Measurements from ENCODE around the gene MYO1E.
A peak's percentile ranks its signal among the peaks of the same experiment; 100 is the strongest.

The MYO1E gene

GRCh38 chr15:59322056-59322759, 50.5 kb downstream of the MYO1E start:
- H3K4me3 ChIP-seq (ENCODE audit: low read length): no peak overlapping the region
- DNase-seq (ENCODE audit: low read depth): no peak
- TF ChIP-seq CTCF (IDR thresholded peaks at IDR 0.05; ENCODE audit: insufficient read depth, low read depth, low read length, missing control alignments): no peak

- no peak for TF ChIP-seq CTCF (IDR thresholded peaks at IDR 0.05; ENCODE audit: insufficient read depth, low read depth, low read length, missing control alignments)
- DNase-seq (ENCODE audit: low read depth): no peak
- H3K4me3 ChIP-seq (ENCODE audit: low read length): no peak overlapping the region
These were observed 51.5 kb downstream of the MYO1E start for GRCh38 chr15:59321000-59321689.

GRCh38 chr15:59317211-59317610, 55.5 kb downstream of the MYO1E start:
- H3K4me3 ChIP-seq (ENCODE audit: low read length): no peak overlapping the region
- no peak for TF ChIP-seq CTCF (IDR thresholded peaks at IDR 0.05; ENCODE audit: insufficient read depth, low read depth, low read length, missing control alignments)
- DNase-seq (ENCODE audit: low read depth): no peak

GRCh38 chr15:59315914-59316451, 56.7 kb downstream of the MYO1E start:
- TF ChIP-seq CTCF (IDR thresholded peaks at IDR 0.05; ENCODE audit: insufficient read depth, low read depth, low read length, missing control alignments): no peak
- no peak overlapping the region for H3K4me3 ChIP-seq (ENCODE audit: low read length)
- DNase-seq (ENCODE audit: low read depth): peak; percentile 52

GRCh38 chr15:59313641-59314332, 58.9 kb downstream of the MYO1E start:
- no peak for TF ChIP-seq CTCF (IDR thresholded peaks at IDR 0.05; ENCODE audit: insufficient read depth, low read depth, low read length, missing control alignments)
- peak; percentile 97 for DNase-seq (ENCODE audit: low read depth)
- no peak overlapping the region for H3K4me3 ChIP-seq (ENCODE audit: low read length)

GRCh38 chr15:59312205-59312604, 60.5 kb downstream of the MYO1E start:
- no peak for TF ChIP-seq CTCF (IDR thresholded peaks at IDR 0.05; ENCODE audit: insufficient read depth, low read depth, low read length, missing control alignments)
- DNase-seq (ENCODE audit: low read depth): no peak
- no peak overlapping the region for H3K4me3 ChIP-seq (ENCODE audit: low read length)

Measured in epithelial cell of esophagus (primary cell).